HEK293 (cell line): ENCODE data around the gene PTP4A1.

ENCODE experiments used
- CTCF ChIA-PET: fragments of 350-600 bp; formaldehyde crosslinking; extraction: SDS; loops from one replicate; lab custom pipeline; 2021; ENCODE audit warnings: antibody characterized with exemption; lab: Yijun Ruan, JAX
- POLR2A ChIA-PET: fragments of 300-600 bp; formaldehyde crosslinking; extraction: SDS; loops from one replicate; lab custom pipeline; 2020; ENCODE audit warnings: antibody characterized with exemption, inconsistent platforms; lab: Yijun Ruan, JAX
- H3K27ac ChIP-seq: fragments of 200-500 bp; sonication (Bioruptor generic); 2 replicates; pipeline ENCODE4 v1.5.1; 2014; ENCODE audit warnings: low read depth, low read length, control low read depth, inconsistent platforms; ENCODE audit errors: extremely low read depth
- H3K36me3 ChIP-seq, 2 experiments: fragments of 200-500 bp in 1 of 2; sonication (Bioruptor generic) in 1 of 2; 1 replicate in 1 of 2; 2 replicates in 1 of 2; pipeline ENCODE4 v1.5.1; 2014 to 2017; ENCODE audit warnings: inconsistent platforms in 2 of 2, low read length in 2 of 2; ENCODE audit not compliant: control insufficient read depth in 2 of 2, insufficient read depth in 1 of 2
- H3K4me1 ChIP-seq: fragments of 200-500 bp; sonication (Bioruptor generic); 2 replicates; pipeline ENCODE4 v1.5.1; 2014; ENCODE audit warnings: mild to moderate bottlenecking, low read length, inconsistent platforms; ENCODE audit not compliant: control insufficient read depth, insufficient read depth
- H3K4me3 ChIP-seq: 2 replicates; pipeline ENCODE4 v1.5.1; 2011; ENCODE audit warnings: low read depth, mild to moderate bottlenecking, control low read depth, low read length, moderate library complexity
- H3K9me3 ChIP-seq: fragments of 200-500 bp; sonication (Bioruptor generic); 2 replicates; pipeline ENCODE4 v1.5.1; 2014; ENCODE audit warnings: low read depth, low read length, inconsistent platforms; ENCODE audit not compliant: control insufficient read depth, insufficient read depth
- KLF7 ChIP-seq: fragments of 450-650 bp; formaldehyde crosslinking; IDR thresholded peaks from 2 replicates; pipeline ENCODE4 v1.5.1; 2016; ENCODE audit warnings: missing biosample characterization, missing genetic modification characterization, borderline replicate concordance
- OSR2 ChIP-seq: fragments of 450-650 bp; formaldehyde crosslinking; IDR thresholded peaks from 2 replicates; pipeline ENCODE4 v1.5.1; 2016; ENCODE audit warnings: missing biosample characterization, missing genetic modification characterization
- SCRT1 ChIP-seq: fragments of 450-650 bp; formaldehyde crosslinking; IDR thresholded peaks from 2 replicates; pipeline ENCODE4 v1.5.1; 2016; ENCODE audit warnings: missing biosample characterization, missing genetic modification characterization, borderline replicate concordance
- SCRT2 ChIP-seq: fragments of 450-650 bp; formaldehyde crosslinking; IDR thresholded peaks from 2 replicates; pipeline ENCODE4 v1.5.1; 2016; ENCODE audit warnings: missing biosample characterization, missing genetic modification characterization
- SETDB1 ChIP-seq: IDR thresholded peaks from one replicate; pipeline ENCODE4 v1.6.1; 2017; ENCODE audit warnings: mild to moderate bottlenecking, low read length, moderate library complexity, mixed read lengths; ENCODE audit not compliant: insufficient read length
- TRIM28 ChIP-seq: IDR thresholded peaks from 2 replicates; pipeline ENCODE4 v1.6.1; 2011; ENCODE audit warnings: low read length, control low read depth, borderline replicate concordance
- ZBTB8A ChIP-seq: fragments of 450-650 bp; formaldehyde crosslinking; IDR thresholded peaks from 2 replicates; pipeline ENCODE4 v1.5.1; 2016; ENCODE audit warnings: missing biosample characterization, missing genetic modification characterization
- ZFP3 ChIP-seq: fragments of 450-650 bp; formaldehyde crosslinking; IDR thresholded peaks from 2 replicates; pipeline ENCODE4 v1.5.1; 2016; ENCODE audit warnings: low read depth, missing biosample characterization, missing genetic modification characterization
- ZNF112 ChIP-seq: fragments of 450-650 bp; formaldehyde crosslinking; IDR thresholded peaks from 2 replicates; pipeline ENCODE4 v1.5.0; 2017; ENCODE audit warnings: missing biosample characterization, missing genetic modification characterization
- ZNF138 ChIP-seq: fragments of 450-650 bp; formaldehyde crosslinking; IDR thresholded peaks from 2 replicates; pipeline ENCODE4 v1.5.1; 2016; ENCODE audit warnings: missing biosample characterization, missing genetic modification characterization, borderline replicate concordance
- ZNF146 ChIP-seq: fragments of 450-650 bp; formaldehyde crosslinking; IDR thresholded peaks from 2 replicates; pipeline ENCODE4 v1.5.1; 2016; ENCODE audit warnings: missing biosample characterization, missing genetic modification characterization
- ZNF221 ChIP-seq: fragments of 450-650 bp; formaldehyde crosslinking; IDR thresholded peaks from 2 replicates; pipeline ENCODE4 v1.5.1; 2017; ENCODE audit warnings: missing biosample characterization, missing genetic modification characterization, borderline replicate concordance
- ZNF274 ChIP-seq, 2 experiments: fragments of 200-500 bp in 1 of 2; fragments of 450-650 bp in 1 of 2; sonication (Bioruptor generic) in 1 of 2; formaldehyde crosslinking in 1 of 2; IDR thresholded peaks; 2 replicates each; pipeline versions ENCODE4 v1.5.1 to v1.6.1; 2014 to 2016; ENCODE audit warnings: borderline replicate concordance in 1 of 2, inconsistent platforms in 1 of 2, low read length in 1 of 2, missing biosample characterization in 1 of 2, missing genetic modification characterization in 1 of 2
- ZNF354C ChIP-seq: fragments of 450-650 bp; formaldehyde crosslinking; IDR thresholded peaks from 2 replicates; pipeline ENCODE4 v1.5.1; 2016; ENCODE audit warnings: missing biosample characterization, missing genetic modification characterization, low read depth, borderline replicate concordance
- ZNF623 ChIP-seq: fragments of 450-650 bp; formaldehyde crosslinking; IDR thresholded peaks from 2 replicates; pipeline ENCODE4 v1.5.1; 2016; ENCODE audit warnings: missing biosample characterization, missing genetic modification characterization
- ZNF658 ChIP-seq: fragments of 450-650 bp; formaldehyde crosslinking; IDR thresholded peaks from 2 replicates; pipeline ENCODE4; 2016; ENCODE audit warnings: missing biosample characterization, missing genetic modification characterization
- ZSCAN16 ChIP-seq: fragments of 450-650 bp; formaldehyde crosslinking; IDR thresholded peaks from 2 replicates; pipeline ENCODE4 v1.5.1; 2016; ENCODE audit warnings: missing biosample characterization, missing genetic modification characterization
- ZSCAN30 ChIP-seq: fragments of 450-650 bp; IDR thresholded peaks from 2 replicates; pipeline ENCODE4 v1.5.1; 2018; ENCODE audit warnings: missing biosample characterization, mild to moderate bottlenecking, missing genetic modification characterization, moderate library complexity
- TF ChIP-seq, protein P1 (sequence below): fragments of 450-650 bp; formaldehyde crosslinking; IDR thresholded peaks from 2 replicates; pipeline ENCODE4 v1.5.1; 2016; ENCODE audit warnings: missing biosample characterization, missing genetic modification characterization, borderline replicate concordance
- TF ChIP-seq, protein P2 (sequence below): fragments of 450-650 bp; formaldehyde crosslinking; IDR thresholded peaks from 2 replicates; pipeline ENCODE4 v1.5.1; 2016; ENCODE audit warnings: missing biosample characterization, missing genetic modification characterization
- TF ChIP-seq, protein P3 (sequence below): fragments of 450-650 bp; formaldehyde crosslinking; IDR thresholded peaks from 2 replicates; pipeline ENCODE4 v1.5.1; 2016; ENCODE audit warnings: missing biosample characterization, missing genetic modification characterization, borderline replicate concordance
- TF ChIP-seq, protein P4 (sequence below): sonication (generic); formaldehyde crosslinking; IDR thresholded peaks from 2 replicates; pipeline ENCODE4 v1.8.1; 2022; ENCODE audit warnings: mild to moderate bottlenecking, moderate library complexity, missing genetic modification reagents

The PTP4A1 gene

DNA sequence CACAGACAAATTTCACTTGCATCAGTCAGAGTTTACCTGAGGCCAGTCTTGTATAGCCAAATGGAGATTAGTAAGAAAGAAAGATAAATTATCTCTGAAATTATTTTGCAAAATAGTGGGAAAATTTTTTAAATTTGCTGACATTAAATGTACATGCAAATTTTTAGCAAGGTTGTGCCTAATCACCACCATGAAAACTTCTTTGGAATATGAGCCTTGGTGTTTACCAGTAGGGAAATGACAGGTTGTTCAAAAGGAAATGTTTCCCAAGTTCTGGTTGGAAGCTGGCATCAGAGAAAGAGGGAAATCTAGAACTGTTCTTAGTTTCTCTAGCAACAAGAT, 34.4 kb upstream of the PTP4A1 start:
- CTCF ChIA-PET: interaction anchor here (0.9 to 1.3 kb wide), 3 partner anchors 36 to 185 kb away, joined by 3 to 5 read pairs (median 3); no protein-coding TSS in a partner anchor
- Histone ChIP-seq H3K4me1 (peaks cover 11% of the 10 kb centered on the region), H3K4me3 (no peak overlapping the region), H3K9me3 (no peaks in the 10 kb centered on the region), H3K27ac (0 out of 2 replicates have a peak overlapping the region, but pooled peaks have one; percentile 28), H3K36me3 (no peaks in the 10 kb centered on the region)
- TF ChIP-seq ZNF146 (tag by site-specific recombination): no peak
- no peak for TF ChIP-seq ZSCAN30 (tag by site-specific recombination)
- TF ChIP-seq ZNF658 (tag by site-specific recombination): no peak
- TF ChIP-seq ZSCAN16: no peak
- TF ChIP-seq ZNF138 (tag by site-specific recombination): no peak
- TF ChIP-seq KLF7: no peak
- TF ChIP-seq, protein P1, sequence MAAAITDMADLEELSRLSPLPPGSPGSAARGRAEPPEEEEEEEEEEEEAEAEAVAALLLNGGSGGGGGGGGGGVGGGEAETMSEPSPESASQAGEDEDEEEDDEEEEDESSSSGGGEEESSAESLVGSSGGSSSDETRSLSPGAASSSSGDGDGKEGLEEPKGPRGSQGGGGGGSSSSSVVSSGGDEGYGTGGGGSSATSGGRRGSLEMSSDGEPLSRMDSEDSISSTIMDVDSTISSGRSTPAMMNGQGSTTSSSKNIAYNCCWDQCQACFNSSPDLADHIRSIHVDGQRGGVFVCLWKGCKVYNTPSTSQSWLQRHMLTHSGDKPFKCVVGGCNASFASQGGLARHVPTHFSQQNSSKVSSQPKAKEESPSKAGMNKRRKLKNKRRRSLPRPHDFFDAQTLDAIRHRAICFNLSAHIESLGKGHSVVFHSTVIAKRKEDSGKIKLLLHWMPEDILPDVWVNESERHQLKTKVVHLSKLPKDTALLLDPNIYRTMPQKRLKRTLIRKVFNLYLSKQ (tag by site-specific recombination): no peak
- TF ChIP-seq, protein P2, sequence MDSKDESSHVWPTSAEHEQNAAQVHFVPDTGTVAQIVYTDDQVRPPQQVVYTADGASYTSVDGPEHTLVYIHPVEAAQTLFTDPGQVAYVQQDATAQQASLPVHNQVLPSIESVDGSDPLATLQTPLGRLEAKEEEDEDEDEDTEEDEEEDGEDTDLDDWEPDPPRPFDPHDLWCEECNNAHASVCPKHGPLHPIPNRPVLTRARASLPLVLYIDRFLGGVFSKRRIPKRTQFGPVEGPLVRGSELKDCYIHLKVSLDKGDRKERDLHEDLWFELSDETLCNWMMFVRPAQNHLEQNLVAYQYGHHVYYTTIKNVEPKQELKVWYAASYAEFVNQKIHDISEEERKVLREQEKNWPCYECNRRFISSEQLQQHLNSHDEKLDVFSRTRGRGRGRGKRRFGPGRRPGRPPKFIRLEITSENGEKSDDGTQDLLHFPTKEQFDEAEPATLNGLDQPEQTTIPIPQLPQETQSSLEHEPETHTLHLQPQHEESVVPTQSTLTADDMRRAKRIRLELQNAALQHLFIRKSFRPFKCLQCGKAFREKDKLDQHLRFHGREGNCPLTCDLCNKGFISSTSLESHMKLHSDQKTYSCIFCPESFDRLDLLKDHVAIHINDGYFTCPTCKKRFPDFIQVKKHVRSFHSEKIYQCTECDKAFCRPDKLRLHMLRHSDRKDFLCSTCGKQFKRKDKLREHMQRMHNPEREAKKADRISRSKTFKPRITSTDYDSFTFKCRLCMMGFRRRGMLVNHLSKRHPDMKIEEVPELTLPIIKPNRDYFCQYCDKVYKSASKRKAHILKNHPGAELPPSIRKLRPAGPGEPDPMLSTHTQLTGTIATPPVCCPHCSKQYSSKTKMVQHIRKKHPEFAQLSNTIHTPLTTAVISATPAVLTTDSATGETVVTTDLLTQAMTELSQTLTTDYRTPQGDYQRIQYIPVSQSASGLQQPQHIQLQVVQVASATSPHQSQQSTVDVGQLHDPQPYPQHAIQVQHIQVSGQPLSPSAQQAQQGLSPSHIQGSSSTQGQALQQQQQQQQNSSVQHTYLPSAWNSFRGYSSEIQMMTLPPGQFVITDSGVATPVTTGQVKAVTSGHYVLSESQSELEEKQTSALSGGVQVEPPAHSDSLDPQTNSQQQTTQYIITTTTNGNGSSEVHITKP (tag by site-specific recombination): no peak
- TF ChIP-seq TRIM28: no peak
- POLR2A ChIA-PET: no interaction called here

DNA sequence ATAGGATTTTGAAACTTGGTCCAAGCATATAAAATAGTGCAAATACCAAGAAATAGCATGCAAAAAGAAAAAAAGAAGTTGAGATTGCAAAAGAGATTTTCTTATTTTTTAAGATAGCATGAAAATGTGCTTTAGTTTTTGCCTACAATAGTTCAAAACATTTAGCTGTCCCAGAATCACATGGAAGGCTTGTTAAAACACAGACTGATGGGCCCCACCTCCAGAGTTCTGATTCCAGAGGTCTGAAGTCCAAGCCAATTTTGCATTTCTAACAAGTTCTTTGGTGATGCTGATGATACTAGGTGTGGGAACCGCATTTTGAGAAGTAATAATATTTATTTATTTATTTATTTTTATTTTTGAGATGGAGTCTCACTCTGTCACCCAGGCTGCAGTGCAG, 33.7 kb upstream of the PTP4A1 start:
- Histone ChIP-seq H3K27ac (no peak overlapping the region), H3K4me1 (peaks cover 11% of the 10 kb centered on the region), H3K36me3 (no peaks in the 10 kb centered on the region), H3K4me3 (no peak overlapping the region), H3K9me3 (no peaks in the 10 kb centered on the region)
- ChIA-PET POLR2A (no interaction called here), CTCF (interaction anchor here (1.0 kb wide), 1 partner anchor 36 kb away, joined by 5 read pairs; no protein-coding TSS in a partner anchor)
- TF ChIP-seq, protein P3, sequence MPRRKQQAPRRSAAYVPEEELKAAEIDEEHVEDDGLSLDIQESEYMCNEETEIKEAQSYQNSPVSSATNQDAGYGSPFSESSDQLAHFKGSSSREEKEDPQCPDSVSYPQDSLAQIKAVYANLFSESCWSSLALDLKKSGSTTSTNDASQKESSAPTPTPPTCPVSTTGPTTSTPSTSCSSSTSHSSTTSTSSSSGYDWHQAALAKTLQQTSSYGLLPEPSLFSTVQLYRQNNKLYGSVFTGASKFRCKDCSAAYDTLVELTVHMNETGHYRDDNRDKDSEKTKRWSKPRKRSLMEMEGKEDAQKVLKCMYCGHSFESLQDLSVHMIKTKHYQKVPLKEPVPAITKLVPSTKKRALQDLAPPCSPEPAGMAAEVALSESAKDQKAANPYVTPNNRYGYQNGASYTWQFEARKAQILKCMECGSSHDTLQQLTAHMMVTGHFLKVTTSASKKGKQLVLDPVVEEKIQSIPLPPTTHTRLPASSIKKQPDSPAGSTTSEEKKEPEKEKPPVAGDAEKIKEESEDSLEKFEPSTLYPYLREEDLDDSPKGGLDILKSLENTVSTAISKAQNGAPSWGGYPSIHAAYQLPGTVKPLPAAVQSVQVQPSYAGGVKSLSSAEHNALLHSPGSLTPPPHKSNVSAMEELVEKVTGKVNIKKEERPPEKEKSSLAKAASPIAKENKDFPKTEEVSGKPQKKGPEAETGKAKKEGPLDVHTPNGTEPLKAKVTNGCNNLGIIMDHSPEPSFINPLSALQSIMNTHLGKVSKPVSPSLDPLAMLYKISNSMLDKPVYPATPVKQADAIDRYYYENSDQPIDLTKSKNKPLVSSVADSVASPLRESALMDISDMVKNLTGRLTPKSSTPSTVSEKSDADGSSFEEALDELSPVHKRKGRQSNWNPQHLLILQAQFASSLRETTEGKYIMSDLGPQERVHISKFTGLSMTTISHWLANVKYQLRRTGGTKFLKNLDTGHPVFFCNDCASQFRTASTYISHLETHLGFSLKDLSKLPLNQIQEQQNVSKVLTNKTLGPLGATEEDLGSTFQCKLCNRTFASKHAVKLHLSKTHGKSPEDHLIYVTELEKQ (tag by site-specific recombination): no peak
- TF ChIP-seq ZNF274 (IDR thresholded peaks at IDR 0.05; ENCODE audit: low read length) (no peak), ZNF274 (tag by site-specific recombination; IDR thresholded peaks at IDR 0.05; ENCODE audit: borderline replicate concordance) (no peak), SCRT2 (tag by site-specific recombination) (no peak), ZFP3 (no peak), ZNF221 (no peak), ZNF623 (no peak), SCRT1 (tag by site-specific recombination) (no peak), ZBTB8A (tag by site-specific recombination) (no peak), ZNF354C (tag by site-specific recombination) (no peak), OSR2 (tag by site-specific recombination) (no peak), SETDB1 (no peak), ZNF112 (tag by site-specific recombination) (no peak)
- TF ChIP-seq, protein P4, sequence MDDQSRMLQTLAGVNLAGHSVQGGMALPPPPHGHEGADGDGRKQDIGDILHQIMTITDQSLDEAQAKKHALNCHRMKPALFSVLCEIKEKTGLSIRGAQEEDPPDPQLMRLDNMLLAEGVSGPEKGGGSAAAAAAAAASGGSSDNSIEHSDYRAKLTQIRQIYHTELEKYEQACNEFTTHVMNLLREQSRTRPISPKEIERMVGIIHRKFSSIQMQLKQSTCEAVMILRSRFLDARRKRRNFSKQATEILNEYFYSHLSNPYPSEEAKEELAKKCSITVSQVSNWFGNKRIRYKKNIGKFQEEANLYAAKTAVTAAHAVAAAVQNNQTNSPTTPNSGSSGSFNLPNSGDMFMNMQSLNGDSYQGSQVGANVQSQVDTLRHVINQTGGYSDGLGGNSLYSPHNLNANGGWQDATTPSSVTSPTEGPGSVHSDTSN (CRISPR knock-in tag): no peak
